GM21529 (cell line): Measurements from ENCODE around the gene CATSPERB.
"Not testable (repeated sequence)": the region's sequence is repeated elsewhere in the genome, so short reads cannot be mapped to it uniquely, and the experiment has no call there.

Source experiments
- ATAC-seq: cut with Tn5 transposase; IDR thresholded peaks from one replicate; pipeline ENCODE4 v1.9.1; 2021; ENCODE audit not compliant: unreplicated experiment

Gene CATSPERB

DNA sequence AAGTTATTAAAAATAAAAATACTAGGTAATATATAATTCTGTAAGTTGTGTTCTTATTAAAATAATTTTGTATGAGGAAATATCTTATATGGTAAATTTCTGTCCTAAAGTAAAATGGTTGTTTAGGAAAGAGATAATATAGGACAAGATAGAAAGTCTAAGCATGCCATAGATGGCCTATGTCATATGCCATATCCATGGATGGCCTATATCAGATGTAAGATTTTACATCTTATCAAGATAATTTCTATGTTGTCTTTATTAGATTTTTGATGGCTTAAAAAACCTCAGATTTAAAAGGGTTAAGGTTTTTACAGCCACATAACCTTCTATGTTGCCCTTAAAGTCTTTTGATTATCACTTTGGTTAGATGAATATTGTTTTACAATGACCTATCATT, 52.6 kb downstream of the CATSPERB start:
- ATAC-seq, result no peak

GRCh38 chr14:91677687-91678086, 54.2 kb downstream of the CATSPERB start:
- ATAC-seq, result not testable (repeated sequence)

DNA sequence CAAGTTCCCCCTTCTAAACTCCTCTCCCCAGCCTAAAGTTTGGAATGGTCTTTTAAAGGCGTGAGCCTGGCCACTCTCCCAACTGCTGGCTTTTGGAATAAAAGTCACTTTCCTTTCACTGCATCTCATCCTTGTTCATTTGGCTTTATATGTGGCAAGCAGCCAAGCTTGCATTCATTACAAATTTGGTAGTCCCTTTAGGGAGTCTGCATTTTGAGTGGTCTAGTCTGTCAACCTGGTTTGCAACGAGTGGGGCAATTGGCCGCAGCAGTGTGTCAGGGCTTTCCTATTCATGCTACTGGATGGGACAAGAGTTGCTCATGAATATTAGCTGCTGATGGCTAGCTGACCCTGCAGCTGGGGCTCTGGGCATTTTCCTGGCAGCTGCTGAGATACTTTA, 57.0 kb downstream of the CATSPERB start:
- no peak for ATAC-seq

DNA sequence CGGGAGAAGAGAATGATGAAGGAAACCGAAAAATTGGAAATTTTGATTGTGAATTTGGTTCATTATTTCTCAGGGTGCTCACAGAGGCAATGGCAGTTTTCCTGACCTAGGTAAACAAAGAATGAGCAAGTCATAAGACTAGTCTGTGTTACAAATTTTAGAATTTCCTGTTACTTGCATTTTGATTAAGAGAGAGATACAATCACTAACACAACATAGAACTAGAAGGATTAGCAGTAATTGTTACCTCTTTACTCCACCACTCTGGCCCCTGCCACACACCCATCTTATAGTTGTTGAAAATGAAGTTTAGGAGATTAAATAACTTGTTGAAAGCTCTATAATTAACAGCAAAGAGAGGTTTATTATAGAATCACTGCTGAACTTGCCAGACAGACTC, 62.0 kb downstream of the CATSPERB start:
- no peak for ATAC-seq

DNA sequence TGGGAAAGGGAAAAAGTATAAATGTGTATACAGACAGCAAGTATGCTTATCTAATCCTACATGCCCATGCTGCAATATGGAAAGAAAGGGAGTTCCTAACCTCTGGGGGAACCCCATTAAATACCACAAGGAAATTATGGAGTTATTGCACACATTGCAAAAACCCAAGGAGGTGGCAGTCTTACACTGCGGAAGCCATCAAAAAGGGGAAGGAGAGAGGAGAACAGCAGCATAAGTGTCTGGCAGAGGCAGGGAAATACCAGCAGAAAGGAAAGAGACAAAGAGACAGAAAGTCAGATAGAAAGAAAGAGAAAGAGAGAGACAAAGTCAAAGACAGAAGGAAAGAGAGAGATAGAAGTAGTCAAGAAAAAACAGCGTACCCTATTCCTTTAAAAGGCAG, 64.8 kb downstream of the CATSPERB start:
- not testable (repeated sequence) for ATAC-seq

DNA sequence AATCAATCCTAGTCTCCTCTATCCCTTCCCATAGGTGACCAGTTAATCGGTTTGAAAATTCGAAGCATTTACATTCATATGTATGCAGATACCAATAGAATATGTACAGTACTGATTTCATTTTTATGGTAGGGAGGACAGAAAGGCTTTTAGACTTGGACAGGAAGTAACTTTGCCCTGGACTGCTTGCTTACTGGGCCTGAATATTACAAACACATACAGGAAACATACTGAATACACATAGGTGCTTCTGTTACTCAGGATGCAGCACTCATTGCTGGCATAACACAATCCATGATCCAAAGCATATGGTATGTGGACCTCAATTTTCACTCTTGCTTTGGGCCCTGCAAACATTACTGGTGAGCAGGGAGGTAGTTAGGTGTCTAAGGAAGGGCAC, 71.1 kb downstream of the CATSPERB start:
- ATAC-seq, result no peak

DNA sequence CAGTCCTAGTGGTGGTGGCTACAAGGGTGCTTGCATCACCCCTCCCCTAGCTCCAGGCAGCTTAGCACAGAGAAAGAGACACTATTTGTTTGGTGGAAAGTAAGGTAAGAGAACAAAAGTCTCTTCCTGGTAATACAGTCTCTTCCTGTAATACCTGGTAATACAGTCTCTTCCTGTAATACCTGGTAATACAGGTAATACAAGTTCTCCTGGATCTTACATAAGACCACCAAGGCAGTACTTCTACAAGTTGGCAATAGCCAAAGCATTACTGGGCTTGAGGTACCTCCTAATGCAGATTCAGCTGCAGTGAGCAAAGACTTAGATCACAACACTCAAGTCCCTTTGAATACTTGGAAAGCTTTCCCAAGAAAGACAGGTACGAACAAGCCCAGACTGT, 77.0 kb downstream of the CATSPERB start:
- ATAC-seq, result no peak

DNA sequence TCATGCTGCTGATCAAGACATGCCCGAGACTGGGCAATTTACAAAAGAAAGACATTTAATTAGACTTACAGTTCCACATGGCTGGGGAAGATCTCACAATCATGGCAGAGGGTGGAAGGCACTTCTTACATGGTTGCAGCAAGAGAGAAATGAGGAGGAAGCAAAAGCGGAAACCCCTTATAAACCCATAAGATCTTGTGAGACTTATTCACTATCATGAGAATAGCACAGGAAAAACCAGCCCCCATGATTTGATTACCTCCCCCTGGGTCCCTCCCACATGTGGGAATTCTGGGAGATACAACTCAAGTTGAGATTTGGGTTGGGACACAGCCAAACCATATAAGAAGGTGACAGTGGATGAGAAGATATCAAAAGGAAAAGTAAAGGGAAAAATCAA, 78.4 kb downstream of the CATSPERB start:
- no peak for ATAC-seq

GRCh38 chr14:91649930-91650329, 82.0 kb downstream of the CATSPERB start:
- no peak for ATAC-seq

- ATAC-seq, result no peak
Measured at GRCh38 chr14:91647856-91648255, 84.0 kb downstream of the CATSPERB start.

- no peak for ATAC-seq
Measured at GRCh38 chr14:91636604-91637003, 95.3 kb downstream of the CATSPERB start.

- no peak for ATAC-seq
Measured at GRCh38 chr14:91624757-91625156, 107.1 kb downstream of the CATSPERB start.

GRCh38 chr14:91614187-91614586, 117.7 kb downstream of the CATSPERB start:
- ATAC-seq, result no peak

DNA sequence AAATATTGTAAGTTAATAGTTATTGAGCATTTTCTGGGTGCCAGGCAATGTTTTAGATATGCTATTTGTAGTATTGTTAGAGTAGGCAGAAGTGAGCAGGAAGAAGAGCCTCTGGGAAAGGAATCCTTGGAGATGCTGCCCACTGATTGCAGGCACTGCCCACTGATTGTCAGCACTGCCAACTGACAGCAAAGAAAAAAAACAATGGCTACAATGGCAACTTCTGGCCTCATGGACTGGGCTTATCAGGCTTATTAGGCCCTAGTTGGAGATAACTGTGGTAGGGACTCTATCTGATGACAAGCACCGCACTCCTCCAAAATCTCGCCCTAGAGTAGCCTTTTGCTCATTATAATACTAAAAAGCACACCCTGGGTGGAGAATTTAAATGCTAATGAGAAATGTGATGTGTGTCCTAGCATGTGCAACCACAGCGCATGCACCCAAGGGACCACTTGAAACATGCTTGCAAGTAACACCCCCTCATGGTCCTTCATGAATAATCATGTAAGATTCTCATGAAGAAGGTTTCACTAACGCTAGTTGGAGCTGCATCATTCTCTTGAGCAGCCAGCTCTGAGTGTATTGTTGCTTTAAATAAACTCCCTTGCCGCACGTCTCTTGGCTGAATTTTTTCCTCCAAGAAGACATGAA, 118.3 kb downstream of the CATSPERB start:
- ATAC-seq, result no peak

DNA sequence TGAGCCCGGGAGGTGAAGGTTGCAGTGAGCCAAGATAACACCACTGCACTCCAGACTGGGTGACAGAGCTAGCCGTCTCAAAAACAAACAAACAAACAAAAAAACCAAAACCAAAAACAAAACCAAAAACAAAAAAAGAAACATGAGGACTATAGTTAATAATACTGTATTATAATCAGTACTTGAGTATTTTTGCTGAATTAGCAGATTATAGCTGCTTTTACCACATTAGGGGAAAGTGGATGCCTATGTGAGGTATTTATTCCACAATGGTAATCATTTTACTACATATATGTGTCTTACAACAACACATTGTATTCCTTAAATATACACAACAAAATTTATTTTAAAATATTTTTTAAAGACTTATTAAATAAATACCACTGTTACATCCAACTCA, 120.4 kb downstream of the CATSPERB start:
- ATAC-seq, result no peak

DNA sequence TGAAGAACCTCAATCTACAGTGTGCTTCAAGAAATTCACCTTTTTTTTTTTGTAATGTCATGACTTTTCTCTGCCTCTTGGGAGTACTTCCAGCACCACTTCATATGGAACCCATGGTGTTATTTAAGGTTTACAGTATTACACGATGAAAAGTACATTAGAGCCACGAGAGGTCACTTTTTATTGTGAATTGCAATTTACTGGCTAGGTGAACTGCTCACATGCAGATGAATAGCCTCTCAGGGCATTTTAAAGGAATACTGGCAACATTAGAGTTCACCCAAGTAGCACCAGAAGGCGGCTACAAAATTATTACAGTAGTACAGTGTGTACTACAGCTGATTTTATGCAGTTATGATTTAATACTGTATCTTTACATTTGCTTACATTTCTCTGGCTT, 122.7 kb downstream of the CATSPERB start:
- ATAC-seq, result no peak

- no peak for ATAC-seq
Measured at GRCh38 chr14:91607322-91608047, 124.4 kb downstream of the CATSPERB start.

GRCh38 chr14:91606851-91607250, 125.0 kb downstream of the CATSPERB start:
- no peak for ATAC-seq

DNA sequence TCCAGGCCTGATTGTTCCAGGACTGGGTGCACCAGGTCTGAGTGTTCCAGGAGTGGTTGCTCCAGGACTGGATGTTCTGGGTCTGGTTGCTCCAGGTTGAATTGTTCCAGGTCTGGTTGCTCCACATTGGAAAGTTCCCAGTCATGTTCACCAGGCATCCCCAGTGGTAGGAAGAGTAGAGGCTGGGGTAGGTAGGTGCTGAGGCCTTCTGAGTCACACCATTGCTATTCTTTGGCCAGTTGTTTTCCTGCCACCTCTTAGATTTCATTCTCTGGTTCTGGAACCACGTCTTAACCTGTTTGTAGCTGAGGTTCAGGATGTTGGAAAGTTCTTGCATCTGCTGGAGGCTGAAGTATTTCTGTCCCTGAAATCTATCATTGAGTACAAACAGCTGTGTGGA, 127.3 kb downstream of the CATSPERB start:
- not testable (repeated sequence) for ATAC-seq

- no peak for ATAC-seq
Measured at GRCh38 chr14:91599994-91600393, 131.9 kb downstream of the CATSPERB start.

GRCh38 chr14:91595736-91596135, 136.2 kb downstream of the CATSPERB start:
- no peak for ATAC-seq

- not testable (repeated sequence) for ATAC-seq
Measured at GRCh38 chr14:91593957-91594356, 137.9 kb downstream of the CATSPERB start.

DNA sequence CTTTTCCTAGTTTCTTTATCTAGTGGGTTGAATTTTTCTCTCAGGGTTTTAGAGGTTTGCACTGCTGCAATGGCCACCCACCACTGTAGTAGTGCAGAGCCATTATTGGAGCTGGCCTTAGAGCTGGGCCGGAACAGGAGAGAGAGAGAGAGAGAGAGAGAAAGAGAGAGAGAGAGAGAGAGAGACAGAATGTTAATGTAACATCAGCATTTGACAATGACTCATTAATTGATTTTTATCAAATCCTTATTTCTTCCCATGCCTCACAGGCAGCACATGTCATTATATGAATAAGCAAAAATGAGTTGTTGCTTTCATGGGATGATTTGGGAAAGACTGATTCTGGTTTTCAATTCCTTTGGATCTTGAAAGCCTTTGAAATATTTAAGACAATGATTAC, 145.5 kb downstream of the CATSPERB start:
- ATAC-seq, result no peak
